Effector memory CD8-positive, alpha-beta T cell (primary cell): ENCODE measurements around the gene ZCCHC12.
"Not testable (repeated sequence)": the region's sequence is repeated elsewhere in the genome, so short reads cannot be mapped to it uniquely, and the experiment has no call there.

Source experiments
- ATAC-seq: fragments of 150-1000 bp; cut with Tn5 transposase; replicated peaks from 2 replicates; pipeline ENCODE4 v1.10.0; 2021; ENCODE audit warnings: mild to moderate bottlenecking, moderate library complexity
- DNase-seq, 3 experiments: peaks; one replicate each; pipeline ENCODE4 v3.0.0; 2021
- H3K27ac Mint-ChIP-seq, 2 donors: one replicate each; pipeline ENCODE4 v1.8.0; 2022; ENCODE audit warnings: mild to moderate bottlenecking in 2 of 2, mixed read lengths in 2 of 2, moderate library complexity in 2 of 2
- H3K27me3 Mint-ChIP-seq, 2 donors: one replicate each; pipeline ENCODE4 v1.8.0; 2022; ENCODE audit warnings: mixed read lengths in 2 of 2
- H3K36me3 Mint-ChIP-seq: one replicate; pipeline ENCODE4 v1.8.0; 2022; ENCODE audit warnings: mild to moderate bottlenecking, moderate library complexity, mixed read lengths; ENCODE audit not compliant: insufficient read depth
- H3K4me1 Mint-ChIP-seq, 2 donors: one replicate each; pipeline ENCODE4 v1.8.0; 2022; ENCODE audit warnings: low read depth in 2 of 2, mixed read lengths in 2 of 2
- H3K4me3 Mint-ChIP-seq, 2 donors: one replicate each; pipeline ENCODE4 v1.8.0; 2022; ENCODE audit warnings: mild to moderate bottlenecking in 2 of 2, mixed read lengths in 2 of 2, moderate library complexity in 2 of 2
- H3K9me3 Mint-ChIP-seq, 2 donors: one replicate each; pipeline ENCODE4 v1.8.0; 2022; ENCODE audit warnings: mixed read lengths in 2 of 2
- total RNA-seq, 9 experiments: gene quantifications; one replicate each; lab custom pipeline; 2026; lab: John Stamatoyannopoulos, UW

Gene ZCCHC12
- total RNA-seq = 0 to 2.0 (median 0) reads per million in 9 experiments

- Mint-ChIP-seq H3K27me3 (peaks cover 47 to 52% of the 10 kb centered on the region in 2 donors), H3K4me3 (peak within 1 kb of the TSS; percentile 77 to 79), H3K36me3 (no peaks in the 10 kb centered on the region), H3K27ac (no peak within 1 kb of the TSS), H3K4me1 (peaks cover 6 to 12% of the 10 kb centered on the region in 2 donors), H3K9me3 (no peaks in the 10 kb centered on the region)
- DNase-seq (peak; percentile 3 to 8 (median 5)), ATAC-seq (peak; percentile 83)
These were observed at the start of gene ZCCHC12 for GRCh38 chrX:118823263-118824172. ZCCHC12 (plus strand) TSS chrX:118823824; CDS start chrX:118825245, 1,421 bp downstream.

DNA sequence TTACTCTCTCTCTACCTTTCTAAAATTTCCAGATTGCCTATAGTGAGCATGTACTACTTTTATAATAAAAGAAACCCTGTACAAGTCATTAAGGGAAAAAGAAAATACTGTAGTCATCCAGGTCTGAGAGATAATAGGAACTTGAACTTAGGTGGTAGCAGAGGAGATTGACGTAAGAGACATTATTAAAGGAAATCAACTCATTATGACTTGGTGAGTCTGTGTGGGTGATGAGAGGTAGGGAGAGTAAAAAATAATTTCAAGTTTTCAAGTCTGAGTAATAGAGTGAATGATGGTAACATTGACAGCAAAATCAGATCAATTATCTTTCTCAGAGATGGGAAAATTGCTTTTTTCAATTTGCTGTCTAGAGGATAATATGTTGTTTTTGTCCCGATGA lies 44.0 kb upstream of the ZCCHC12 start:
- no peak overlapping the region for H3K27ac Mint-ChIP-seq
- no peaks in the 10 kb centered on the region for H3K36me3 Mint-ChIP-seq
- no peak for ATAC-seq
- no peaks in the 10 kb centered on the region for H3K9me3 Mint-ChIP-seq
- H3K4me3 Mint-ChIP-seq = no peak overlapping the region
- no peak for DNase-seq
- peaks cover 10 to 24% of the 10 kb centered on the region in 2 donors for H3K27me3 Mint-ChIP-seq
- H3K4me1 Mint-ChIP-seq = no peaks in the 10 kb centered on the region

- Mint-ChIP-seq H3K36me3 (peaks cover 3% of the 10 kb centered on the region), H3K27ac (no peak overlapping the region), H3K4me1 (no peaks in the 10 kb centered on the region), H3K9me3 (no peaks in the 10 kb centered on the region), H3K27me3 (peaks cover under 1 to 16% of the 10 kb centered on the region in 2 donors), H3K4me3 (no peak overlapping the region)
- ATAC-seq (no peak), DNase-seq (no peak)
These were observed 43.1 kb upstream of the ZCCHC12 start for GRCh38 chrX:118780509-118780908.

DNA sequence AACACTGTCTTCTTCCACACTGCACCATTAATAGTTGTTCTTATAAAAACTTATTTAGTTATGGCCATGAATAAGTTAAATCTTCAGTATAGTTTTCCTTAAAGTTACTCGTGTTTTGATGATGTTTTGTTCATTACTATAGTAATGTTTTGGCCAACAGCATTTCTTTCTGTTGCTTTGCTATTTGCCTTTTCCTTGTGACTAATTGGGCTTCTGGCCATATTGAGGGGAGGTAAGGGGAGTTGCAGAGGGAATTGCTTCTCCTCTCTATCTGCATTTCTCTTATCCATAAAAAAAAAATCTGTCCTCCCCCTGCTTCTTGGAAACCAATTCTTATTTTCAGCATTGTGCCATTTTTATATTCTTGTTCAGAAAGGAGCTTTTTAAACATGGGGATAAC lies 42.7 kb upstream of the ZCCHC12 start:
- Mint-ChIP-seq H3K27me3 (peaks cover 0 to 12% of the 10 kb centered on the region in 2 donors), H3K27ac (no peak overlapping the region), H3K4me3 (no peak overlapping the region), H3K9me3 (no peaks in the 10 kb centered on the region), H3K36me3 (peaks cover 4% of the 10 kb centered on the region), H3K4me1 (no peaks in the 10 kb centered on the region)
- ATAC-seq = no peak
- DNase-seq = no peak

GRCh38 chrX:118795528-118796280 lies 27.9 kb upstream of the ZCCHC12 start:
- H3K36me3 Mint-ChIP-seq = no peaks in the 10 kb centered on the region
- ATAC-seq = no peak
- no peaks in the 10 kb centered on the region for H3K9me3 Mint-ChIP-seq
- DNase-seq = no peak
- H3K27ac Mint-ChIP-seq = no peak overlapping the region
- H3K4me1 Mint-ChIP-seq = no peaks in the 10 kb centered on the region
- no peak overlapping the region for H3K4me3 Mint-ChIP-seq
- H3K27me3 Mint-ChIP-seq = peaks cover 19 to 22% of the 10 kb centered on the region in 2 donors

- DNase-seq (no peak), ATAC-seq (no peak)
- no peak overlapping the region for H3K4me3 Mint-ChIP-seq
- H3K27ac Mint-ChIP-seq = peak overlapping the region in 1 of 2 donors; percentile 44
- no peaks in the 10 kb centered on the region for H3K36me3 Mint-ChIP-seq
- H3K9me3 Mint-ChIP-seq = no peaks in the 10 kb centered on the region
- no peaks in the 10 kb centered on the region for H3K4me1 Mint-ChIP-seq
- peaks cover 13 to 19% of the 10 kb centered on the region in 2 donors for H3K27me3 Mint-ChIP-seq
These were observed 20.8 kb upstream of the ZCCHC12 start for GRCh38 chrX:118802857-118803256.

- Mint-ChIP-seq H3K4me1 (no peaks in the 10 kb centered on the region), H3K36me3 (no peaks in the 10 kb centered on the region), H3K27me3 (peaks cover 18 to 19% of the 10 kb centered on the region in 2 donors), H3K9me3 (no peaks in the 10 kb centered on the region), H3K4me3 (no peak overlapping the region), H3K27ac (no peak overlapping the region)
- ATAC-seq (no peak), DNase-seq (peak in 1 of 3 experiments; percentile 4)
These were observed 16.2 kb upstream of the ZCCHC12 start for GRCh38 chrX:118807151-118808017.

GRCh38 chrX:118817257-118817656 lies 6.4 kb upstream of the ZCCHC12 start:
- not testable (repeated sequence) for H3K4me3 Mint-ChIP-seq, ATAC-seq, DNase-seq, H3K9me3 Mint-ChIP-seq, H3K4me1 Mint-ChIP-seq, H3K36me3 Mint-ChIP-seq, H3K27ac Mint-ChIP-seq
- peaks cover 0 to 14% of the 10 kb centered on the region in 2 donors for H3K27me3 Mint-ChIP-seq

DNA sequence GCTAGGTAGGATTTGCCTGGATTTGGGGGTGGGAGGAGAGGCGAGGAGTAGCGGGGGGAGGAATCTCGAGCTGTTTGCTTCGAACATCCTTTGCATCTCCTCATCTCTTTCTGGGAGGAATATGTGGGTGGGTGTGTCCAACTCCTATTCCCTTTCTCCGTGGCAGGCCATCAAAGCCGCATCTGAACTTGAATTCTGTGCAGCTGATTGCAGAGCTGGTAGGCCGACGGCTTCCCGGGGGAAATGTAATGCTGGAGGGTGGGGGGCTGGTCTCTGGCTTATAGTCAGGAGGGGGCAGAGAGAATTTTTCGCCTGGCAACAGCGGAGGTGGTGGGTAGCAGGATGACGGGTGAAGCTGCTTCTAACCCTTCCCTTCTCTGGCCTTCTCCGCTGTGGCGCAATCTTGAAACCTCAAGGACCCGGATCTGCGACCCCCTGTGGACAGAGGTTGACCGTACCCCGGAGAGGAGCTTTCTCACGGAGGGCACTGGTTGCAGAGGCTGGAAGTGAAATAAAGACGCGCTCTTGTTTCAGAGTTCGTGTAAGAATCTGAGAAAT lies 628 bp downstream of the ZCCHC12 start:
- H3K4me3 Mint-ChIP-seq = peak overlapping the region; percentile 77 to 79
- H3K36me3 Mint-ChIP-seq = no peaks in the 10 kb centered on the region
- peaks cover 6 to 12% of the 10 kb centered on the region in 2 donors for H3K4me1 Mint-ChIP-seq
- H3K27ac Mint-ChIP-seq = no peak overlapping the region
- no peaks in the 10 kb centered on the region for H3K9me3 Mint-ChIP-seq
- peaks cover 55 to 59% of the 10 kb centered on the region in 2 donors for H3K27me3 Mint-ChIP-seq
- DNase-seq (no peak), ATAC-seq (no peak)

- DNase-seq (no peak), ATAC-seq (no peak)
- peaks cover 6 to 12% of the 10 kb centered on the region in 2 donors for H3K4me1 Mint-ChIP-seq
- H3K27me3 Mint-ChIP-seq = peaks cover 56 to 60% of the 10 kb centered on the region in 2 donors
- no peaks in the 10 kb centered on the region for H3K36me3 Mint-ChIP-seq
- no peak overlapping the region for H3K27ac Mint-ChIP-seq
- H3K9me3 Mint-ChIP-seq = no peaks in the 10 kb centered on the region
- H3K4me3 Mint-ChIP-seq = no peak overlapping the region
These were observed 1.6 kb downstream of the ZCCHC12 start for GRCh38 chrX:118825227-118825626.

GRCh38 chrX:118839334-118839958 lies 15.8 kb downstream of the ZCCHC12 start:
- Mint-ChIP-seq H3K27me3 (peaks cover 9 to 13% of the 10 kb centered on the region in 2 donors), H3K36me3 (no peaks in the 10 kb centered on the region), H3K4me1 (no peaks in the 10 kb centered on the region), H3K27ac (no peak overlapping the region), H3K4me3 (peak overlapping the region; percentile 8 to 51), H3K9me3 (no peaks in the 10 kb centered on the region)
- ATAC-seq (peak; percentile 73), DNase-seq (peak; percentile 13 to 46 (median 42))

GRCh38 chrX:118847676-118848075 lies 24.1 kb downstream of the ZCCHC12 start:
- H3K36me3 Mint-ChIP-seq = no peaks in the 10 kb centered on the region
- H3K27ac Mint-ChIP-seq = no peak overlapping the region
- H3K9me3 Mint-ChIP-seq = no peaks in the 10 kb centered on the region
- H3K27me3 Mint-ChIP-seq = no peaks in the 10 kb centered on the region
- H3K4me3 Mint-ChIP-seq = no peak overlapping the region
- ATAC-seq = peak; percentile 44
- peak in 1 of 3 experiments; percentile 3 for DNase-seq
- no peaks in the 10 kb centered on the region for H3K4me1 Mint-ChIP-seq
